A673 (cell line): ENCODE results near the gene PACSIN2. TPM values are rescaled to one million over a fixed set of nuclear protein-coding genes. Genes with fewer than 3 reads are reported as not detected.

Experiments
- BruUV-seq: library from RNA; stranded (reverse); fragments of 400-500 nt; replicated peaks from 2 replicates; lab custom pipeline; 2021; lab: Mats Ljungman, UMichigan
- CTCF ChIA-PET: fragments of 300-600 bp; sonication (Branson Sonifier 250); formaldehyde crosslinking; loops from one replicate; lab custom pipeline; 2022; ENCODE audit warnings: antibody characterized with exemption; lab: Charles Lee
- POLR2A ChIA-PET: fragments of 300-600 bp; sonication (Branson Sonifier 250); formaldehyde crosslinking; loops from one replicate; lab custom pipeline; 2022; ENCODE audit warnings: antibody characterized with exemption; ENCODE audit not compliant: low non-redundant PET; lab: Charles Lee
- DNase-seq: peaks from one replicate; pipeline ENCODE4 v3.0.0-alpha.2; 2015; ENCODE audit warnings: low spot score
- H3K27ac ChIP-seq: fragments of 200-600 bp; sonication (generic); 2 replicates; pipeline ENCODE4 v1.5.1; 2016; ENCODE audit warnings: mixed run types, low read depth, mild to moderate bottlenecking, mixed read lengths, antibody characterized with exemption, low read length; ENCODE audit not compliant: poor library complexity, severe bottlenecking
- H3K27me3 ChIP-seq: fragments of 200-600 bp; sonication (generic); replicated peaks from 2 replicates; pipeline ENCODE4 v1.6.1; 2017; ENCODE audit warnings: mixed run types, low read depth, mild to moderate bottlenecking, mixed read lengths, antibody characterized with exemption, low read length; ENCODE audit not compliant: insufficient read depth, poor library complexity
- H3K36me3 ChIP-seq: fragments of 200-600 bp; sonication (generic); 2 replicates; pipeline ENCODE4 v1.6.1; 2016; ENCODE audit warnings: mixed run types, mild to moderate bottlenecking, mixed read lengths, antibody characterized with exemption, low read length; ENCODE audit not compliant: insufficient read depth, poor library complexity, severe bottlenecking
- H3K4me1 ChIP-seq: fragments of 200-600 bp; sonication (generic); 2 replicates; pipeline ENCODE4 v1.6.1; 2017; ENCODE audit warnings: mixed run types, mild to moderate bottlenecking, mixed read lengths, antibody characterized with exemption, low read length; ENCODE audit not compliant: insufficient read depth, poor library complexity, severe bottlenecking
- H3K4me3 ChIP-seq: fragments of 200-600 bp; sonication (generic); 2 replicates; pipeline ENCODE4 v1.5.1; 2016; ENCODE audit warnings: low read depth, mixed run types, mild to moderate bottlenecking, mixed read lengths, low read length; ENCODE audit not compliant: poor library complexity, severe bottlenecking
- H3K9me3 ChIP-seq: fragments of 200-600 bp; sonication (generic); 2 replicates; pipeline ENCODE4 v1.6.1; 2016; ENCODE audit warnings: mixed run types, low read depth, mild to moderate bottlenecking, mixed read lengths, antibody characterized with exemption, low read length; ENCODE audit not compliant: poor library complexity, severe bottlenecking
- EZH2 ChIP-seq: fragments of 200-600 bp; sonication (generic); IDR thresholded peaks from 2 replicates; pipeline ENCODE4 v1.6.1; 2017; ENCODE audit warnings: borderline replicate concordance, low read depth, mild to moderate bottlenecking, mixed read lengths, antibody characterized with exemption, low read length; ENCODE audit not compliant: poor library complexity, severe bottlenecking
- intact Hi-C: fragments of 100-400 bp; cut with micrococcal nuclease; formaldehyde crosslinking; loops from one replicate; pipeline ENCODE4 v1.10.0; 2022; ENCODE audit not compliant: unreplicated experiment
- total RNA-seq: library from RNA; stranded (reverse); gene quantifications from 2 replicates; pipeline ENCODE4 v1.2.3, GENCODE V29; 2021
- TF ChIP-seq, protein P1 (sequence below): fragments of 300-800, 200-600 bp; sonication (generic); conservative IDR thresholded peaks from 2 replicates; pipeline ENCODE4 v1.5.1; 2017; ENCODE audit warnings: low read depth, mild to moderate bottlenecking, antibody characterized with exemption, low read length, moderate library complexity, mixed read lengths

The PACSIN2 gene
- total RNA-seq, 1 experiment from 2014 or later: 51.8 TPM

DNA sequence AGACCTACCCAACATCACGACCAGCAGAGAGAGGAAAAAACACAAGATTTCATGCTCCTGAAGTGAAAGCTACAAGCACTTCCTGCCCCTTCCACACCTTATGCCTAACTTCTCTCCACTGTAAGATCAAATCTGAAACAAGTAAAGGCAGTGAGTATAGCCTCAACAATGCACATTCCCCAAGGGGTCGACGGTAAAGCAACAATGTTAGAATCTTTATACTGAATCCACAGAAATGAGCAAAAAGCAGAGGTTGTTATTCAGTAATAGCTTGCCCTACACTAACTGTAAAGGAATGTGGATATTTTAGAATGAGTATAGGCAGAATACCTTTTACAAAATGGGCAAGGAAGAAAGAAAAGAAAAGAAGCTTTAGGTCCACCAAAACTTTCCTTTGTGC is 173.5 kb downstream of the PACSIN2 start:
- BruUV-seq: no TSS peak

GRCh38 chr22:42837556-42837955 is 177.4 kb downstream of the PACSIN2 start:
- POLR2A ChIA-PET: no interaction called here
- peaks cover 9% of the 10 kb centered on the region for H3K4me1 ChIP-seq
- no peak for DNase-seq
- TF ChIP-seq, protein P1, sequence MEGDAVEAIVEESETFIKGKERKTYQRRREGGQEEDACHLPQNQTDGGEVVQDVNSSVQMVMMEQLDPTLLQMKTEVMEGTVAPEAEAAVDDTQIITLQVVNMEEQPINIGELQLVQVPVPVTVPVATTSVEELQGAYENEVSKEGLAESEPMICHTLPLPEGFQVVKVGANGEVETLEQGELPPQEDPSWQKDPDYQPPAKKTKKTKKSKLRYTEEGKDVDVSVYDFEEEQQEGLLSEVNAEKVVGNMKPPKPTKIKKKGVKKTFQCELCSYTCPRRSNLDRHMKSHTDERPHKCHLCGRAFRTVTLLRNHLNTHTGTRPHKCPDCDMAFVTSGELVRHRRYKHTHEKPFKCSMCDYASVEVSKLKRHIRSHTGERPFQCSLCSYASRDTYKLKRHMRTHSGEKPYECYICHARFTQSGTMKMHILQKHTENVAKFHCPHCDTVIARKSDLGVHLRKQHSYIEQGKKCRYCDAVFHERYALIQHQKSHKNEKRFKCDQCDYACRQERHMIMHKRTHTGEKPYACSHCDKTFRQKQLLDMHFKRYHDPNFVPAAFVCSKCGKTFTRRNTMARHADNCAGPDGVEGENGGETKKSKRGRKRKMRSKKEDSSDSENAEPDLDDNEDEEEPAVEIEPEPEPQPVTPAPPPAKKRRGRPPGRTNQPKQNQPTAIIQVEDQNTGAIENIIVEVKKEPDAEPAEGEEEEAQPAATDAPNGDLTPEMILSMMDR: no peak
- no peak for TF ChIP-seq EZH2
- peaks cover 33% of the 10 kb centered on the region for H3K36me3 ChIP-seq
- H3K4me3 ChIP-seq: no peak overlapping the region
- intact Hi-C loops: no loop called here
- no TSS peak for BruUV-seq
- no peaks in the 10 kb centered on the region for H3K9me3 ChIP-seq
- H3K27me3 ChIP-seq: no peaks in the 10 kb centered on the region
- CTCF ChIA-PET: no interaction called here
- no peak overlapping the region for H3K27ac ChIP-seq

More for the DNA sequence above, 173.5 kb downstream of the PACSIN2 start:
- Histone ChIP-seq H3K4me1 (peaks cover 9% of the 10 kb centered on the region), H3K36me3 (peaks cover 15% of the 10 kb centered on the region), H3K27me3 (no peaks in the 10 kb centered on the region), H3K27ac (no peak overlapping the region), H3K4me3 (no peak overlapping the region), H3K9me3 (no peaks in the 10 kb centered on the region)
- POLR2A ChIA-PET: no interaction called here
- intact Hi-C loops: no loop called here
- TF ChIP-seq, protein P1: no peak
- TF ChIP-seq EZH2: no peak
- DNase-seq: no peak
- CTCF ChIA-PET: no interaction called here

DNA sequence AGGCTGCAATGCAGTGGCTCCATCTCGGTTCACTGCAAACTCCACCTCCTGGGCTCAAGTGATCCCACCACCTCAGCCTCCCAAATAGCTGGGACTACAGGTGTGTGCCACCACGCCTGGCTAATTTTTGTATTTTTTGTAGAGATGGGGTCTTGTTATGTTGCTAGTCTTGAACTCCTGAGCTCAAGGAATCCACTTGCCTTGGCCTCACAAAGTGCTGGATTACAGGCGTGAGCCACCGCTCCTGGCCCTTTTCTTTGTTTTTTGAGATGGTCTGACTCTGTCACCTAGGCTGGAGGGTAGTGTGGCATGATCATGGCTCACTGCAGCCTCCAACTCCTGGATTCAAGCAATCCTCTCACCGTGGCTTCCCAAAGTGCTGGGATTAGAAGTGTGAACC is 178.9 kb downstream of the PACSIN2 start:
- Histone ChIP-seq H3K9me3 (no peaks in the 10 kb centered on the region), H3K27ac (no peak overlapping the region), H3K36me3 (peaks cover 32% of the 10 kb centered on the region), H3K4me1 (peaks cover 9% of the 10 kb centered on the region), H3K4me3 (no peak overlapping the region), H3K27me3 (no peaks in the 10 kb centered on the region)
- TF ChIP-seq, protein P1: no peak
- no peak for TF ChIP-seq EZH2
- DNase-seq: no peak
- CTCF ChIA-PET: no interaction called here
- BruUV-seq: no TSS peak
- POLR2A ChIA-PET: interaction anchor here (0.7 kb wide), 1 partner anchor 37 kb away, joined by 12 read pairs; no protein-coding TSS in a partner anchor
- intact Hi-C loops: no loop called here
